LoVo (cell line): ENCODE results near the gene PIGC.

ENCODE experiments used
- DNase-seq: peaks from one replicate; pipeline ENCODE4 v3.0.0-alpha.2; 2016; ENCODE audit warnings: low spot score

PIGC gene

GRCh38 chr1:172398970-172399755, 44.7 kb downstream of the PIGC start:
- DNase-seq, result peak; percentile 68

- DNase-seq, result no peak
These were observed 45.7 kb downstream of the PIGC start for GRCh38 chr1:172398193-172398592.

- no peak for DNase-seq
These were observed 46.2 kb downstream of the PIGC start for GRCh38 chr1:172397633-172398032.

GRCh38 chr1:172397221-172397620, 46.6 kb downstream of the PIGC start:
- DNase-seq, result no peak

- DNase-seq, result no peak
These were observed 48.3 kb downstream of the PIGC start for GRCh38 chr1:172395576-172395975.

GRCh38 chr1:172394811-172395210, 49.1 kb downstream of the PIGC start:
- no peak for DNase-seq

GRCh38 chr1:172394141-172394751, 49.6 kb downstream of the PIGC start:
- DNase-seq, result no peak

- DNase-seq, result no peak
These were observed 50.5 kb downstream of the PIGC start for GRCh38 chr1:172393354-172393753.

- DNase-seq, result no peak
These were observed 51.9 kb downstream of the PIGC start for GRCh38 chr1:172391976-172392375.
